NCI-H524 (cell line): ENCODE measurements around the gene LARP7.
A peak's percentile ranks its signal among the peaks of the same experiment; 100 is the strongest.
"Not testable (repeated sequence)": the region's sequence is repeated elsewhere in the genome, so short reads cannot be mapped to it uniquely, and the experiment has no call there.

Experiments
- DNase-seq, 2 experiments: peaks; one replicate each; lab custom pipeline; 2025; lab: John Stamatoyannopoulos, UW

The LARP7 gene

GRCh38 chr4:112650332-112650731 is 13.4 kb downstream of the LARP7 start:
- DNase-seq, result no peak

DNA sequence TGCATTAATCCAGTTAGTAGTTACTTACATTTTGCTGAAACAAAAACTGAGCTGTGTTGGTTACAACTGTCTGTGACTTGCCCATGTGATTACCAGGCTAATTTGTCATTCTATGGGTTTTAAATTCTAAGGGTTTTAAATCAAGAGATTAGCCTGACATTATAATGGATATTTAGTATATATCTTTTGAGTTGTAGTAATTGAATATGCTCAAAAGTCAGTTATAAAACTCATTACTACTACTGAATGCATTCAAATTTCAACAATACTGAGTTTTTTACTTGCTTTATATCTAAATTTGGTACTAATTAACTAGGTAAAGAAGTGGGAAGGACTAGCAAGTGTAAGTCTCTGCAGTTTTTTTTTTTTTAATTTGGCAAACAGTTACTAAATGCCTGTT is 14.7 kb downstream of the LARP7 start:
- no peak for DNase-seq

- DNase-seq, result no peak
These were observed 15.3 kb downstream of the LARP7 start for GRCh38 chr4:112652216-112652615.

- no peak for DNase-seq
These were observed 18.3 kb downstream of the LARP7 start for GRCh38 chr4:112655270-112655669.

DNA sequence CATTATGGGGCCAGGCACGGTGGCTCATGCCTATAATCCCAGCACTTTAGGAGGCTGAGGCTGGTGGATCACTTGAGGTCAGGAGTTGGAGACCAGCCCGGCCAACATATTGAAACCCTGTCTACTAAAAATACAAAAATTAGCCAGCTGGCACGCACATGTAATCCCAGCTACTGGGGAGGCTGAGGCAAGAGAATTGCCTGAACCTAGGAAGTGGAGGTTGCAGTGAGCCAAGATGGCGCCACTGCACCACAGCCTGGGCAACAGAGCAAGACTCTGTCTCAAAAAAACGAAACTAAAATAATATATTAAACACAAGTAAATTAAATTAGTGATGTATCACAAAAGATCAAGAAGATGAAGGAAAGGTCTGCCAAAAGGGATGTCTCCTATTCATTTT is 19.2 kb downstream of the LARP7 start:
- DNase-seq, result not testable (repeated sequence)

GRCh38 chr4:112664611-112665010 is 27.7 kb downstream of the LARP7 start:
- DNase-seq, result no peak

DNA sequence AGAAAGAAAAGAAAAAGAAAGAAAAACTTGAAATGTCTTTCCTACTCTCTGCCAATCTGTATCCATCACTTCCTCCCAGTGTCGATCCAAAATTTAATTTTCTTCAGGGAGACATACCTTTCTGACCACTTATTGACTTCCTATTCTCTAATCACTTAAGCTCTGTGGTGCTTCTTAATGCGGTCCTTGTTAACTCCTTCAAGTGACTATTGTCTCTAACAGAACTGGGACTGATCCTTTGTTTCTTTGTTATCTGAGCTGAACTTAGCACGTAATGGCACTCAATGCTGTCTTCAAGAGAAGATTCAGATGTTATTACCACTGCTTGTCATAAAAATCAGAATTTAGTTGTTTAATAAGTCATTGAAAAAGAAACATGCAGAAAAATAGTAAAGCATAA is 31.2 kb downstream of the LARP7 start:
- DNase-seq, result no peak

DNA sequence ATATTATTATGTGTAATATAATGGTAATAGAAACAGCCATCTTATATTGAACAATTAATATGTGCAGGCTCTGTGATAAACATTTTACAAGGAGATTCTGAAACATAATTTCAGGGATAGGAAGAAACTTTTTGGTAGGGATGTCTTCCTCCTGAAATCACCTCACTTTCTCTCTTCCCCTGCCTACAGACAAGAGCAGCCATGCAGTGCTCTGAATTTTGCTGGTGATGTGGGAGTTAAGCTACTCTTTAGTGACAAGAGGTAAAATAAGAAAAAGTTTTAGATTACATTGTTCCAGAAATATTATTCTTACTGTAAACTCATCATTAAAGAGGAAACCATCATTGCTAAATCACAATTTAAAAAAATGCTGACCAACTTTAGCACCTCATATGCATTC is 36.1 kb downstream of the LARP7 start:
- no peak for DNase-seq

- no peak for DNase-seq
These were observed 36.7 kb downstream of the LARP7 start for GRCh38 chr4:112673686-112674085.

DNA sequence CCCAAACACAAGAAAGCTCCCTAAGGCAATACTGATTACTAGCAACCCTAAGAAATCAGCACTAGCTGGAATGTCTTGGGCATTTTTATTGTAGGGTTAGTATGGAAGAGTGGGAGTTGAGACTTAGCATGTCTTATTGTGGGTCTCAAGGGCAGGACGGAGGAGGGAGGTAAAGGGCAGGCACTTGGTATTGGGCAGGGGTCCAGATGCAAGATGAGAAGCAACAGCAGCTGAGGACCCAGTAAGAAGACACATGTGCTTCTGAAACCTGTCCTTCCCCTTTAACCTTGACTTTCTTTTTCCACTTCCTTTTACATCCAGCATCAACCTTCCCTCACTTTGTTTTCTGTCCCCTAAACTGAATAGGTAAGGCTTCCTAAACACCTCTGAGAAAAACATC is 37.4 kb downstream of the LARP7 start:
- DNase-seq, result no peak

DNA sequence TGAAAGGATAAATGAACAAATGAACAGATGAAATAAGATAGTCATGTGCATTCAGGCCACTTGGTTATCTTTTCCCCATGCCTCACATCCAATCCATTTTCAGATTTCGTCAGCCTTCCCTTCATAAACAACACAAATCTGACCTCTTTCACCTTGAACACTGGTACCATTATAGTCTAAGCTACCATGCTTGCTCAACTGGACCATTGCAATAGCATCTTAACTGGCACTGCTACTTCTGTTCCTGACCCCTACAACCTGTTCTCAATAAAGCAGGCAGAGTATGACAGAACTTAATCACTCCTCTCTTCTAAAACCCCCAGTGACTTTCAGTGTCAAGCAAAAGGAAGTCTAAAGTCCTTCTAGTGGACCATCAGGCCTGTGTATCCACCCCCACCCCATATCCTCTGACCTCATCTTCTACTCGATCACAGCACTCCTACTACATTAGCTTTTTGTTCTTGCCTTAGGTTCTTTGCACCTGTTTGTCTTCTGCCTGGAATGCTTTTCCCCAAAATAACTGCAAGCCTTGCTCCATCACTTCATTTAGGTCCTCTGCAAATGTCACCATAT is 40.7 kb downstream of the LARP7 start:
- DNase-seq, result no peak

DNA sequence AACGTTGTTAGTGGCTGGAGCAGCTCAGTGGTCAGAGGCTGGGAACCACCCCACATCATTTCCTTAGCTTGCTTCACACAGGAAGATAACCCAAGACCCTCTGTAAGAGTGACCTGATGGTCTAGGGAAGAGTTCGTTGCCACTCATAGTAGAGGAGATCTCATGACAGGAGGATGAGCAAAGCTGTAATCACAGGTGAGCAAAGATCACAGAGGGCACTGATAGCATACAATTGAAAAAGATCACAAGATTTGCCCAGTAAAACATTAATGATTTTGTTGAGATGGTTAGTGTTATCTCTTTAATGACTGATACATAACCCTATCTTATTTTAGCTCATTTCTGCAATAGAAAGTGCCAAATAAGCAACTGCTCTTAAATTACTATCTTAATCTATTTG is 44.1 kb downstream of the LARP7 start:
- no peak for DNase-seq

- DNase-seq, result no peak
These were observed 56.6 kb downstream of the LARP7 start for GRCh38 chr4:112693507-112693906.

DNA sequence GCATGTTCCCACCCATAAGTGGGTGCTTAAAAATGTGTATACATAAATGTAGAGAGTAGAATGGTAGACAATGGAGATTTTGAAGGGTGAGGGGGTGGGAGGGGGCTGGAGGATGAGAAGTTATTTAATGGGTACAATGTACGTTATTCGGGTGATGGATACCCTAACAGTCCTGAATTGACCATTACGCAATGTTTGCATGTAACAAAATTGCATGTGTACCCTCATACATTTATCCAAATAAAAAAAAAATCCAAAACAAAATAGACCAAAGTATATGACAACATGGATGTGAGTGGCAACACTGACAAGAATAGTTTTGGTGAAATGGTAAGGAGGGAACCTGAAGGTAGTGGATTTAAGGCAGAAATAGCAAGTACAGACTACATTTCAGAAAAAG is 63.7 kb downstream of the LARP7 start:
- no peak for DNase-seq

GRCh38 chr4:112702892-112703291 is 65.9 kb downstream of the LARP7 start:
- DNase-seq, result no peak

DNA sequence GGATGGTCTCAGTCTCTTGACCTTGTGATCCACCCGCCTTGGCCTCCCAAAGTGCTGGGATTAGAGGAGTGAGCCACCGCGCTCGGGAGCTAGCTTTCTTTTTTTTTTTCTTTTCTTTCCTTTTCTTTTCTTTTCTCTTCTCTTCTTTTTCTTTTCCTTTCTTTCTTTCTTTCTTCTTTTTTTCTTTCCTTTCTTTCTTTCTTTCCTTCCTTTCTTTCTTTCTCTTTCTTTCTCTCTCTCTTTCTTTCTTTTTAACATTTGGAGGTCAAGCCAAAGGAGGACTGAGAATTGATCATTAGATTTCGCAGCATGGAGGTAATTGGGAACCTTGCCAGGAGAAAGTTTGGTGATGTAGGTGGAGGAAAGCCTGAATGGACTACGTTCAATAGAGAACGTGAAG is 67.4 kb downstream of the LARP7 start:
- no peak for DNase-seq

DNA sequence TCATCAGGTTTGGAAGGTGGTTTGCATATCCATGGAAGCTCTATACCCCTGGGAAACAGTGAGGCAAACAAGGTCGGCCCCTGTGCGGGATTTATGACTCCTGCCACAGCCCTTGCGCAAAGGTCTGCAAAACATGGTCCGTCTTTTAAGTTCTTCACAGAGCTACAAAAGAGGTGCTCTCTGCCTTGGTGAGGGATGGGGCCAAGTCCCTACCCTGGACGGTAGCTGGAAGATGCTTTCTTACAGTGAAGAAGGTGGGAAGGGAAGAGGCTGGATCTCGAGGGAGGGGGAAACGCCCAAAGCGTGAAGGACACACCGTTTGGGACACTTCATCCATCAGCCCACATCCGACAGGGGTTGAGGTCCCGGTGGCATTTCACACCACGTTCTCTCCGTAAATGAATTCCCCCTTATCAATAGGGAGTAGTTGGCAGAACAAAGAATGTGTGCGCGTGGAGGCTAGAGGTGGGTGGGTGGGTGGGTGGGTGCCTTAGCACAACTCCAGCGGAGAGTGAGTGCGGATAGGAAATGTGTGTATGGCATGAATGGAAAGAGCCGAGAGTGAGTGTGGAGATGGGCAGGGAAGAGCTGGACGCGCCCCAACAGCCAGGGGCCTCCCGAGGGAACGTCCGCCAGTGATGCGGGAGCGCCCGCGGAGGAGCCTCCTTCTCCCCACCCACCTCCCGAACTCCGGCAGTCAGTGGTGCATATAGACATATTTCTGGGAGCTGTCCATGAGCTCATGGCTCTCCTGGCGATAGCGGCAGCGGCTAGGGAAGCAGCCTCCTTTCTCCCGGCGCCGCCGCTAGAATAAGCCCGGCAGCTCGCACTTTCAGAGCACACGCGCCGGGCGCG is 68.3 kb downstream of the LARP7 start:
- DNase-seq, result peak in 1 of 2 experiments; percentile 17

GRCh38 chr4:112705891-112706839 is 69.2 kb downstream of the LARP7 start:
- peak; percentile 27 to 41 for DNase-seq

DNA sequence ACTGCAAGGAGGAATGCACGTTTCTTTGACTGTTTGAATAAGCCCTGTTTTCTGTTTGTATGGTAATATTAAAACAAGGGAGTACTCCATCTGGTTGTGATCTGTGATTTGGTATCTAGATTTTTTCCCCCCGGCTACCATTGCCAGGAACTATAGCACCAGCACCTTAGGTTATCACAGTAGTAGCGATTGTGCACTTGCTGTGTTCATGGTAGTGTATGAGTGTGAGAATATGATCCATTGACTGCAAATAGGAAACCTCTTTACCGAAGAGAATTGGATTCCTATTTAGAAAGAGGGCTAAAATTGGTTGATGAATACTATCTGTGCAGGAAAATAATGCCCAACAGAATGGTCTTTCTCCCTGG is 69.9 kb downstream of the LARP7 start:
- DNase-seq, result peak in 1 of 2 experiments; percentile 41
